H1 (cell line): ENCODE results near the gene SLC8A1. TPM values are rescaled to one million over a fixed set of nuclear protein-coding genes. Genes with fewer than 3 reads are reported as not detected.

Experiments
- CTCF ChIA-PET: fragments of 300-600 bp; sonication (Branson Sonifier 250); formaldehyde crosslinking; loops from one replicate; lab custom pipeline; 2021; ENCODE audit not compliant: partially characterized antibody; lab: Charles Lee
- POLR2A ChIA-PET: fragments of 300-600 bp; sonication (Branson Sonifier 250); formaldehyde crosslinking; loops from one replicate; lab custom pipeline; 2021; ENCODE audit warnings: inconsistent platforms; ENCODE audit not compliant: partially characterized antibody; lab: Charles Lee
- DNase-seq, 2 experiments: peaks; one replicate each; pipeline versions ENCODE4 v3.0.0 to v3.0.0-alpha.2; 2010 to 2022; ENCODE audit warnings: low spot score in 2 of 2, low read depth in 1 of 2, mixed read lengths in 1 of 2
- FAIRE-seq: peaks from 2 replicates; lab custom pipeline; 2011; peaks lifted over from hg19 to GRCh38; lab: Jason Lieb, UNC
- H2AFZ ChIP-seq: 2 replicates; pipeline ENCODE4 v1.8.1; 2012; ENCODE audit warnings: low read length, inconsistent platforms
- H2AK5ac ChIP-seq: 2 replicates; pipeline ENCODE4 v1.6.1; 2013; ENCODE audit warnings: low read depth, low read length
- H2BK120ac ChIP-seq: replicated peaks from 2 replicates; pipeline ENCODE3; 2013; ENCODE audit warnings: low read depth, low read length, inconsistent platforms
- H2BK12ac ChIP-seq: 2 replicates; pipeline ENCODE4 v1.6.1; 2013; ENCODE audit warnings: low read depth, low read length
- H2BK15ac ChIP-seq: 2 replicates; pipeline ENCODE4 v1.6.1; 2013; ENCODE audit warnings: low read length
- H2BK20ac ChIP-seq: 2 replicates; pipeline ENCODE4 v1.6.1; 2013; ENCODE audit warnings: low read length
- H2BK5ac ChIP-seq: 2 replicates; pipeline ENCODE4 v1.6.1; 2013; ENCODE audit warnings: low read depth, low read length
- H3K14ac ChIP-seq: 2 replicates; pipeline ENCODE4 v1.6.1; 2013; ENCODE audit warnings: inconsistent platforms; ENCODE audit not compliant: insufficient read length
- H3K18ac ChIP-seq: 2 replicates; pipeline ENCODE4 v1.6.1; 2013; ENCODE audit warnings: low read length; ENCODE audit errors: extremely low read depth
- H3K23ac ChIP-seq: 2 replicates; pipeline ENCODE4 v1.6.1; 2013; ENCODE audit warnings: inconsistent platforms; ENCODE audit not compliant: insufficient read length
- H3K23me2 ChIP-seq: 2 replicates; pipeline ENCODE4 v1.6.1; 2013; ENCODE audit warnings: low read depth, low read length
- H3K27ac ChIP-seq: 2 replicates; pipeline ENCODE4 v1.6.1; 2011; ENCODE audit warnings: low read depth, low read length, inconsistent platforms
- H3K27me3 ChIP-seq, 4 experiments: replicated peaks in 1 of 4; 1 replicate in 1 of 4; 2 replicates in 3 of 4; pipeline versions ENCODE4 v1.6.1 to v1.8.1; 2011 to 2013; ENCODE audit warnings: low read length in 3 of 4, mild to moderate bottlenecking in 3 of 4, inconsistent platforms in 2 of 4, mixed read lengths in 2 of 4, moderate library complexity in 1 of 4; ENCODE audit not compliant: control insufficient read depth in 3 of 4, insufficient read depth in 3 of 4; ENCODE audit errors: extremely low read depth in 1 of 4
- H3K36me3 ChIP-seq, 4 experiments: 2 replicates each; pipeline versions ENCODE4 v1.6.1 to v1.8.1; 2011 to 2013; ENCODE audit warnings: mild to moderate bottlenecking in 4 of 4, low read length in 3 of 4, moderate library complexity in 2 of 4, control low read depth in 1 of 4, inconsistent platforms in 1 of 4; ENCODE audit not compliant: insufficient read depth in 4 of 4, control insufficient read depth in 2 of 4
- H3K4ac ChIP-seq: replicated peaks from 2 replicates; pipeline ENCODE3; 2013; ENCODE audit warnings: low read length, low read depth, mixed read lengths, inconsistent platforms; ENCODE audit not compliant: insufficient read length
- H3K4me1 ChIP-seq, 4 experiments: replicated peaks in 1 of 4; 1 replicate in 1 of 4; 2 replicates in 3 of 4; pipeline versions ENCODE4 v1.6.1 to v1.8.1; 2011 to 2013; ENCODE audit warnings: low read length in 3 of 4, inconsistent platforms in 2 of 4, mixed read lengths in 1 of 4; ENCODE audit not compliant: insufficient read depth in 4 of 4, control insufficient read depth in 3 of 4
- H3K4me2 ChIP-seq, 2 experiments: 2 replicates each; pipeline versions ENCODE4 v1.6.1 to v1.8.1; 2011 to 2013; ENCODE audit warnings: low read depth in 2 of 2, low read length in 2 of 2, control low read depth in 1 of 2, inconsistent platforms in 1 of 2, mild to moderate bottlenecking in 1 of 2; ENCODE audit not compliant: insufficient read depth in 1 of 2
- H3K4me3 ChIP-seq, 4 experiments: fragments of 200-600, 300-600 bp in 1 of 4; sonication (generic), shearing (Covaris generic), sonication (Bioruptor Twin) in 1 of 4; 2 replicates each; pipeline versions ENCODE4 v1.5.1 to v1.8.1; 2011 to 2016; ENCODE audit warnings: low read length in 4 of 4, low read depth in 3 of 4, control low read depth in 2 of 4, inconsistent platforms in 2 of 4, mild to moderate bottlenecking in 2 of 4, mixed read lengths in 1 of 4, moderate library complexity in 1 of 4; ENCODE audit not compliant: insufficient read depth in 2 of 4; ENCODE audit errors: extremely low read depth in 1 of 4
- H3K56ac ChIP-seq: replicated peaks from 2 replicates; pipeline ENCODE3; 2013; ENCODE audit warnings: low read depth, mild to moderate bottlenecking, mixed read lengths, low read length, inconsistent platforms; ENCODE audit not compliant: insufficient read length
- H3K79me1 ChIP-seq: 2 replicates; pipeline ENCODE4 v1.6.1; 2013; ENCODE audit warnings: low read depth, low read length, control low read depth
- H3K79me2 ChIP-seq, 2 experiments: 2 replicates each; pipeline versions ENCODE4 v1.6.1 to v1.8.1; 2012 to 2013; ENCODE audit warnings: low read length in 2 of 2, mild to moderate bottlenecking in 2 of 2, inconsistent platforms in 1 of 2; ENCODE audit not compliant: insufficient read depth in 2 of 2, control insufficient read depth in 1 of 2
- H3K9ac ChIP-seq, 4 experiments: replicated peaks in 1 of 4; 1 replicate in 1 of 4; 2 replicates in 3 of 4; pipeline versions ENCODE4 v1.6.1 to v1.8.1; 2011 to 2013; ENCODE audit warnings: low read depth in 3 of 4, low read length in 3 of 4, control low read depth in 2 of 4, mild to moderate bottlenecking in 2 of 4, moderate library complexity in 2 of 4, inconsistent platforms in 1 of 4; ENCODE audit errors: extremely low read depth in 1 of 4
- H3K9me3 ChIP-seq, 2 experiments: 2 replicates each; pipeline versions ENCODE4 v1.6.1 to v1.8.1; 2012 to 2013; ENCODE audit warnings: mild to moderate bottlenecking in 2 of 2, moderate library complexity in 2 of 2, control low read depth in 1 of 2, inconsistent platforms in 1 of 2, low read depth in 1 of 2, low read length in 1 of 2, mixed read lengths in 1 of 2; ENCODE audit not compliant: insufficient read depth in 2 of 2
- H4K20me1 ChIP-seq, 2 experiments: replicated peaks in 1 of 2; 2 replicates each; pipeline versions ENCODE3 to v1.8.1; 2011 to 2013; ENCODE audit warnings: inconsistent platforms in 2 of 2, low read length in 2 of 2, mild to moderate bottlenecking in 1 of 2; ENCODE audit not compliant: insufficient read depth in 2 of 2, control insufficient read depth in 1 of 2
- H4K5ac ChIP-seq: 2 replicates; pipeline ENCODE4 v1.6.1; 2013; ENCODE audit warnings: low read length, low read depth, mixed read lengths, inconsistent platforms; ENCODE audit not compliant: insufficient read length
- H4K8ac ChIP-seq: 2 replicates; pipeline ENCODE4 v1.8.0; 2013; ENCODE audit warnings: mild to moderate bottlenecking, moderate library complexity, low read length, inconsistent platforms; ENCODE audit not compliant: insufficient read depth; ENCODE audit errors: extremely low read depth
- H4K91ac ChIP-seq: replicated peaks from 2 replicates; pipeline ENCODE3; 2013; ENCODE audit warnings: low read length, mixed read lengths, inconsistent platforms; ENCODE audit not compliant: insufficient read length
- ATF2 ChIP-seq: IDR thresholded peaks from 2 replicates; pipeline ENCODE4 v1.6.1; 2012; ENCODE audit warnings: low read length, inconsistent platforms
- CEBPB ChIP-seq: IDR thresholded peaks from 2 replicates; pipeline ENCODE4 v1.6.1; 2012; ENCODE audit warnings: low read depth, low read length
- CHD1 ChIP-seq: IDR thresholded peaks from 2 replicates; pipeline ENCODE4 v1.6.1; 2012; ENCODE audit warnings: low read depth, low read length, improper control_type of control experiment
- EGR1 ChIP-seq: IDR thresholded peaks from 2 replicates; pipeline ENCODE4 v1.6.1; 2011; ENCODE audit warnings: low read depth, low read length, borderline replicate concordance
- EZH2 ChIP-seq: fragments of 200-600 bp; sonication (generic); IDR thresholded peaks from 2 replicates; pipeline ENCODE4 v1.7.1; 2012; ENCODE audit warnings: low read depth, mild to moderate bottlenecking, moderate library complexity, low read length, inconsistent platforms; ENCODE audit not compliant: severe bottlenecking
- GABPA ChIP-seq: IDR thresholded peaks from 2 replicates; pipeline ENCODE4 v1.6.1; 2011; ENCODE audit warnings: mild to moderate bottlenecking, low read length, moderate library complexity, borderline replicate concordance; ENCODE audit not compliant: insufficient read depth
- GTF2F1 ChIP-seq: IDR thresholded peaks from 2 replicates; pipeline ENCODE4 v1.6.1; 2012; ENCODE audit warnings: low read depth, low read length, improper control_type of control experiment, borderline replicate concordance
- MAFK ChIP-seq: IDR thresholded peaks from 2 replicates; pipeline ENCODE4 v1.6.1; 2012; ENCODE audit warnings: low read depth, mild to moderate bottlenecking, improper control_type of control experiment, low read length
- POLR2AphosphoS5 ChIP-seq: IDR thresholded peaks from 2 replicates; pipeline ENCODE4 v1.6.1; 2011; ENCODE audit warnings: low read depth, low read length
- SIN3A ChIP-seq, 2 experiments: IDR thresholded peaks in 1 of 2; conservative IDR thresholded peaks in 1 of 2; 2 replicates each; pipeline ENCODE4 v1.6.1; 2011 to 2012; ENCODE audit warnings: low read length in 2 of 2, improper control_type of control experiment in 1 of 2, low read depth in 1 of 2, mild to moderate bottlenecking in 1 of 2
- SP2 ChIP-seq: IDR thresholded peaks from 2 replicates; pipeline ENCODE4 v1.6.1; 2012; ENCODE audit warnings: mild to moderate bottlenecking, low read length, inconsistent platforms
- SP4 ChIP-seq: IDR thresholded peaks from 2 replicates; pipeline ENCODE4 v1.6.1; 2012; ENCODE audit warnings: low read length, inconsistent platforms
- WGBS, 2 experiments: shearing (Covaris generic) in 1 of 2; methylation state at CpG; one replicate each; pipeline versions ENCODE4 v1.1.6 to v1.1.7; 2013 to 2015; ENCODE audit warnings: low lambda C conversion rate in 2 of 2, mixed read lengths in 2 of 2, inconsistent platforms in 1 of 2, low coverage in 1 of 2, missing lambda C conversion rate in 1 of 2; ENCODE audit not compliant: insufficient replicate concordance in 2 of 2, insufficient coverage in 1 of 2, insufficient read length in 1 of 2; ENCODE audit errors: extremely low coverage in 1 of 2, missing lambda C conversion rate in 1 of 2; 5-methylcytosine and 5-hydroxymethylcytosine counted together
- polyA plus RNA-seq, 7 experiments: library from polyadenylated mRNA; depleted of rRNA in 3 of 7; stranded (reverse) in 5 of 7; unstranded in 2 of 7; fragments of >200 nt in 5 of 7; fragments of 200-250 nt in 2 of 7; gene quantifications; 1 replicate in 5 of 7; 2 replicates in 1 of 7; 4 replicates in 1 of 7; pipeline versions ENCODE4 v1.2.1 to v1.2.3, GENCODE V29; 2011 to 2013; ENCODE audit warnings: missing spikeins in 2 of 7, mixed read lengths in 2 of 7
- total RNA-seq: library from RNA; stranded (reverse); fragmentation: NEBNext Ultra II Directional; extraction: Animal tissue kit (Norgen Biotek cat#: 25700); gene quantifications from 2 replicates; pipeline ENCODE4 v1.2.1, GENCODE V29; 2021

Gene SLC8A1
- total and polyA plus RNA-seq, 2 of the 8 experiments (the other 6 are each of a cell fraction or from before 2014, with no cell fraction given): 0.68 to 3.6 TPM

- Histone ChIP-seq H3K27ac (no peak overlapping the region), H3K27me3 (no peaks in the 10 kb centered on the region), H3K9me3 (no peaks in the 10 kb centered on the region), H2BK120ac (no peak overlapping the region), H3K79me1 (no peaks in the 10 kb centered on the region), H3K23ac (no peak overlapping the region), H3K4me1 (no peaks in the 10 kb centered on the region), H2BK5ac (no peak overlapping the region), H3K4ac (no peak overlapping the region), H4K5ac (no peak overlapping the region), H4K20me1 (no peaks in the 10 kb centered on the region), H3K79me2 (no peaks in the 10 kb centered on the region), H4K91ac (no peak overlapping the region), H4K8ac (no peak overlapping the region), H2BK20ac (no peak overlapping the region), H3K14ac (no peak overlapping the region), H2AK5ac (no peak overlapping the region), H3K36me3 (no peaks in the 10 kb centered on the region), H3K4me2 (no peak overlapping the region), H2BK12ac (no peak overlapping the region), H3K23me2 (no peaks in the 10 kb centered on the region; the same call in 1 of the 2 replicates), H3K18ac (no peak overlapping the region), H3K56ac (no peak overlapping the region), H2BK15ac (no peak overlapping the region), H3K9ac (no peak overlapping the region), H2AFZ (no peak overlapping the region), H3K4me3 (no peak overlapping the region)
- DNase-seq (no peak), FAIRE-seq (no peak)
- ChIA-PET CTCF (interaction anchor here (0.9 to 2.0 kb wide), 5 partner anchors 9 to 32 kb away, joined by 3 to 5 read pairs (median 4); no protein-coding TSS in a partner anchor), POLR2A (no interaction called here)
- WGBS, 2 experiments: 76% methylated on average over 2 of the region's 2 CpGs; no CpG with 5 or more reads in 1 of the 2 experiments
- TF ChIP-seq SIN3A (conservative IDR thresholded peaks at IDR 0.05 in 1 of 2, IDR thresholded peaks at IDR 0.05 in 1 of 2; ENCODE audit: low read depth in 1 of 2, low read length in 2 of 2): no peak
- TF ChIP-seq EGR1: no peak
- no peak for TF ChIP-seq GTF2F1
- TF ChIP-seq CEBPB: no peak
- no peak for TF ChIP-seq CHD1
- TF ChIP-seq EZH2: no peak
- no peak for TF ChIP-seq SP2
- TF ChIP-seq MAFK: no peak
- no peak for TF ChIP-seq GABPA
- no peak for TF ChIP-seq SP4
- TF ChIP-seq POLR2AphosphoS5: no peak
- TF ChIP-seq ATF2: no peak
Measured at GRCh38 chr2:40466935-40467572, 15.2 kb upstream of the SLC8A1 start.
